ENCODE data around the gene TGFBR1.

TGFBR1 gene

DNA sequence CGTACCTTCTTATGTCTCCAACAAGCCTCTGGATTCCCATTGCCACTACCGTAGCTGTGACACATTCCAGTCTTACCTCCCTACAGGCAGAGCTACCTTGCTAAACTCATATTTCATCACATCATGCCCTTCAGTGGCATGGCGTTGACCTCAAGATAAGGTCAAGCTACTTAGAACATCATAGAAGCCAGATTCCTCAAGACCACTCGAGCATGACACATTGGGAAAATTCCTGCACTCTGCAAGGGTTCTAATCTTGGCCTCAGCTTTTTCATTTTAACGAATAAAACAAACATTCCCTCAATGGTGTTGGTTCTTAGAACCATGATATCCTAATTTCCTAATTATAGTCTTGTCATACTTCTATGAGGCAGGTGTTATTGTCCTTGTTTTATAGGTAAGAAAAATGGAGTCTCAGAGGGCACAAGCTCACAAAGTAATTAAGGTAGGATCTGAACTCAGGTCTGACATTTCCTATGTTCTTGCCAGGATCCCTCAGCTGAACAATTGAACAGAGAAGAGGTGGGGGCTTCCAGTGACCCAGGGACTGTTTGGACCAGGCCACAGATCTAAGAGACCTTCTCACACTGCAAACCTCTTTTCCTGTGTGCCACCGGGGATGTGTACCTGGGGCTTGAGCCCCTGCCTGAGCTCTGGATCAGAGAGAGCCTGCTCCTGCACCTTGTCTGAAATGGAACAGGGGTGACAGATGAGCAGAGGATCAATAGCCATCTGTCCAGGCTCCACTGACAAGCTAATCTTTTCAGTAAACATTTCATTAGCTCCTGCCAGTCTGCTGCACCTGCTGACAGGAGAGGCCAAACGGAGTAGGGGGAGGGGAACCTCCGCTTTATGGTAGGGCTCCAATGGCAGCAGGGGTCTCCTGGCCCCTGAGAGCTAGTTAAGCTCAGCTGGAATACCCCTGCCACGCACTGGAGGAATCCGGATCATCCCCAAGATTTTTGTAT lies 67.5 kb downstream of the TGFBR1 start:
- no peak for DNase-seq

DNA sequence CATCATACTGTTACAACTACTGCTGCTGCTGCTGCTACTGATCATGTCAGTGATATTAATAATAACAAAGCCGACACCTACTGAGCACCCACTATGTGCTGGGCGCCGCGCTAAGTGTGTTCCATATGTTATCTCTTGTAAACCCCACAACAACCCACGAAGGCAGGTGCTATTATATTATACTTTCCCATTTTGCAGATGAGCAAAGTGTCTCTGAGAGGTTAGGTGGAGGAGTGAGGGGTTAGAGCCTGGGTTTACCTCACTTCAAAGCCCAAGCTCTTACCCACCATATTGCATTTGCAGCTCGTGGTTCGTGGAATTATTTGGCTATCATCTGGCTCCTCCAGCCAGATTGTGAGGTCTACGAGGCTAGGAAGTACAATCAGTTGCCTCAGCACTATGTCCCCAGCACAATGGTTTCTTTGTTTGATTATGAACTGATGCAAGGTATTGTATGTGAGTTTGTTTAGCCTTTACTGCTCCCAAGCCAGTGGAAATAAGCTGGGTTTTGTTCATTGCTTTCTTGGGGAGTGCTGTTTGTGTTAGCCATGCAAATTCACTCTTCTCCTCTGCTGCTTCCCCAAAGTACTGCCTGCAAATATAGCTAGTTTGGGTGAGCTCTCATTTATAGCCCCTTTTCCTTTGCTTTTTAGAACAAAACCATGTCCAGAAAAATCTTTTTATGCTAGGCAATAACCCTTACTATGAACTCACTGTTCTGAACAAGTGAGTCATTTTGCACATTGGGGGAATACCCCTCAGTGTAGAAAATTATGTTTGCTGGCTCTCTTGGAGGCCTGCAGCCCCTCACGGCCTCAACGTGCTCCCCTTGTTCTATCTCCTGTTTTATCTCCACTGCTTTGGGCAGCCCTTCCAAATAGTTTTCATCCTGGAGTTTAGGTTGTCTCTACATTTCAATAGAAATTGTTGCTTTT lies 68.9 kb downstream of the TGFBR1 start:
- no peak for DNase-seq

DNA sequence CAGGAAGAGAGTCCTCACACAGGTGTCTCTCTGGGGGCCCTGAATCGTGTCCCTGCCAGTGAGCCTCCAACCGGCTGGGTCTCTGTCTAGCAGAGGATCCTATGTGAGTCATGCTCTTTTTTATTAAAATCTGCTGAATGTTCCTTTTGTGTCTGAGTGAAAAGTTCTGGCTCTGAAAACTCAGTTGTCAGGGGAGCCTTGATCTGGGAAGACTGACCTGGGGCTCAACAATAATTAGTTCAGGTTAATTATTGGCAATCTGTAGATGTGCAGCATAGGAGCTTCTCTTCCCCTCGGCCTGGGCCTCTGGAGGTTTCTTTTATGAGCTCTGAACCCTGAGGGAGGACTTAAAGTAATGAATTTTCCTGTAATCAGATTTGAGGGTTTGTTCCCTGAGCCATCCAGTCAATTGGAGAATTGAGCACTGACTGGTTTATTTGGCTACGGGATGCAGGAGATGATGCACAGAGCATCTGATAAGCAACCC lies 71.7 kb downstream of the TGFBR1 start:
- no peak for DNase-seq

DNA sequence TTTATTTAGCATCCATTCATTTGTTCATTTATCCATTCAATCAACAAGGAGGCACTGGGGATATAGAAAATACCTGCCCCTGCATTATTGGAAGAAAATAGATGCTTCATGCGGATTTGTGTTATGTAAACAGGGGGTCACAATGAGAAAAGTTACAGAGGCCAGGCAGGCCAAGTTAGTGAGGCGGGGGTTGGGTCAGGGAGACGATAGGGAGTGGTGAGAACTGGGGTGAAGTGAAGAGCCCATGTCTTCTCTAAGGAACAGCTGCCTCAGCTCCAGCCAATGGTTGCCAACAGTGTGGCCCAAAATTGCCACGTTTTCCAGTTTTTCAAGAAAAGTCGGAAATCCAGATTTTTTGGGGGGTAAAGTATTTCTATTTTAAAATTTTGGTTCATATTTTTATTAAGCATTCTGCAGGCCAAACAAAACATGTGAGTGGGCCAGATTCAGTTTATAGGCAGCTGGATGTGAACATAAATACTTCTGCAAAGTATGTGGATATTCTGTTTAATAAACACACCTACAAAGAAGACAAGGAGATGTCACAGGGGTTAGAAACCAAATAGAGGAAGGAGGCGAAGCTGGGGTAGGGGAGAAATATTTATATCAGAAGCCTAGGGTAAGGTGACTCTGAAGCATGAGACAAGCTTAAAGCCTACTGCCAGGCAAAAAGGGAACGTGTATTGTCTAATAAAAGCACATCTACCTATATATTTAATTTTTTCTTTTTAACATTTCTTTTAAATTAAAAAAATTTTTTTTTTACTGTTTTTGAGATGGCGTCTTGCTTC lies 72.9 kb downstream of the TGFBR1 start:
- no peak for DNase-seq

DNA sequence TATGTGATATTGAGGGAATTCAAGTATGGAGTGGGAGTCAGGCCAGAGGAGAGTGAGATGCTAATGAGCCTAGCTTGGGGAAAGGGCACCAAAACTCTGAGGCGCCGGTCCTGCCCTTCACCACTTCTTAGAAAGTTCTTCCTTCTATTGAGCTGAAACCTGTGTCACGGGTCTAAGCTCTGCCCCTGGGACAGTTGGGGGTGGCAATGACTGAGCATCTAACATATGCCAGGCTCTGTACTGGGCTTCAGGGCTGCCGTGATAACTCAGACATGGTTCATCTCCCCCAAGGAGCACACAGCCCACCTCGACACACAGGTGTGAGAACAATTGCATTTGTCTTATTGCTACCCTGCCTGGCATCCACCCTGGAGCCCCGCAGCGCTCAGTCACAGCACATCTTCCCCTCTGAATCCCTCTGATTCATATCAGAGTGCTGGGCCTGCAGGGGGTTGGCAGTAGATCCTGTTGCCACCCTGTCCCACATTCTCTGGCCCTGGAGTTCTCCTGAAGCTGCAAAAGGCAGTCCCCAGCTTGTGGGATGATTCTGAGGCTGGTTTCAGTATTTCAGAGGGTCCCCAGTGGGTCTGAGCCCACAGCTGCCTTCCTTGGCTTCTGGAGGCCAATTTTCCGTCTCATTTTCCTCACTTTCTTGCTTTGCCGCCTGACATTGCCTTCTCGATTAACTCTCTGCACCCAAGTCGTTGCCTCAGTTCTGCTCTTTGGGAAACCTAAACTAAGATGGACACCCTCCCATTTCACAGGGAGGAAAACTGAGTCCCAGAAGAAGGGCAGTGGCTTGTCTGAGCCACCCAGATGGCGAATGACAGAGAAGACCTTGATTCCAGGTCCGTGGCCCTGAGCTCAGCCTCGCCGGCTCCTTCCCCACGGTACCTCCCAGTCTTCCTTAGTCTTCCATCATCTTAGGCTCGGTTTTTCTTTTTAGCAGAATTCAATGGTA lies 74.3 kb downstream of the TGFBR1 start:
- DNase-seq, result no peak

DNA sequence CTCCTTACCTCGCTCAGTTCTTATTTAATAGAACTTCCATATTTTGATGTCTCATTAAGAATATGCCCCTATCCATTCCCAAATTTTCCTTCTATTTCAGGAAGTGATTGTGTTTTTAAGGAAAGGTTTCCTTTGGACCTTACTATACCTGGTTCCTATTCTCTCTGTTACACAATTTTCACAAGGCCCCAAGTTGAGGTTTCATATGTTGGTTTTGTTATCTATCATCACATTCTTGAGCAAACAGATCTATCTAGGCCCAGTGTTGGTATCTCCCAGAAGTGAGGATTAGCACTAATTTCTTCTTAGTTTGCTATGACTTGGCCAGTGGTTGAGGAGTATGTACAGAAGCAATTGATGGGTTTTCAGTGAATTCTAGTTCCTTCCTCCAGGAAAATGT lies 75.3 kb downstream of the TGFBR1 start:
- no peak for DNase-seq

DNA sequence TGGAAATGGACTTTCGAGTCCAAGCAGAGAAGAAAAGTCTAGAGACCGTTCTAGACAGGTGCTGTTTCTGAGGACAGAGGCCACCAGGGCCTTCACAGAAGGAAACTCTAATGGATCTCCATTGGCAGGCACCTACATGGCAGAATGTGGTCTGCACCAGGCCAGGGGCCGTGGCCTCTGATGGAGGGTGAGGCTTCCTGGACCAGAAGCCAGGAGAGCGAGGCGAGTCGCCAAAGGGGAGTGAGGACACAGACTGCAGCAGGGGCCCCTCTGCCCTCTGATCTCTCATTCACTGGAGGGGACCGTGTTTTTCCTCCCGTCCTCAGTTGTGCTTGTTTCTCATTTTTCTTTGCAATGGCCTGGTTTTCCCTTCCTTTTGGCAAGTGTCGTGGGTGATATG lies 75.7 kb downstream of the TGFBR1 start:
- no peak for DNase-seq

DNA sequence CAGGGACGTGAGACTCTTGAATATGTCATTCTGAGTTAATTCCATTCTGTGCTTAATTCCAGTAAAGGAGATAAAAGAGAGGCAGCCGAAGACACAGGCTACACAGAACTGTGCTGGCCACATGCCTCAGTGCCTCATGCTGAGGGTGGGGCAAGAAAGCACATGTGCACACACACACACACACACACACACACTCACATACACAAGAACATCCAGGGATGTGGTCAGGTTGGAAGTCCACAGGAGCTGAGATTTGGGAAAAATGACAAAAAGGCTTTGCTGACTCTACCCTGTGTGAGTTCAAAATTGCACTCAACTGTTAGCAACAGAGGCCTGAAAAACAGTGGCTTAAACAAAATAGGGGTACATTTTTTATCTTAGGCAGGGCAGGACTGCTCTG lies 76.3 kb downstream of the TGFBR1 start:
- DNase-seq, result no peak

DNA sequence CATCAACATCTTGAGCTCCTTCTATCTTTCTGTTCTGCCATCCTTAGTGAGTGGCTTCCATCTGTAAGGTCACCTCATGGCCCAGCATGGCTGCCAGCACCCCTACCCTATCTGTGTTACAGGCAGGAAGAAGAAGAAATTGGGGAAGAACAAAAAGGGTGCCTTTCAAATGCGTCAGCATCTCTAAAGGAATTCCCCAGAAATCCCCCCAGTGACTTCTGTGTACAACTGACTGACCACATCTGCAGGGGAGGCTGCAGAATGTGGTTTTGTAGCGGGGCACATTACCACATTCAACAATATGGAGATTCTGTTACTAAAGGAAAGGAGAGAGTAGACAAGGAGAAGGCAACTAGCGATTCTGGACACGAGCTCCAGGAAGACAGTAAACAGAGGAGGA lies 76.7 kb downstream of the TGFBR1 start:
- DNase-seq, result no peak

DNA sequence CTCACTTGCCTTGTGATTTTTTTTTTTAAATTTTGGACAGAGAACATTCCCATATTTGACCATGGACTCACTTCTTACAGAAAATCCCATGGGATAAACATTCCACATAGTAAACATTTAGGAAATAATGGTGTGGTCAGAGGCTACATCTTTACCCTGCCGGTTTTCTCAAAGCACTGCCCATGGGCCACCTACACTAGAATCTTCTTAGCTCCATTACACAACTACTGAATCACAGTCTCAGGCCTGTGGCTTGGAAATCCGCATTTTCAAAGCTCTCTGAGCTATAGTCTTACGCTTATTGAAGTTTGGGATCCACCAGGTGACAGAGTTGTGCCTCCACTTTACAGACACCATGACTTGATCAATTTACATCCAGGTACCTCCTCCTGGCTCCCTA lies 77.4 kb downstream of the TGFBR1 start:
- no peak for DNase-seq

DNA sequence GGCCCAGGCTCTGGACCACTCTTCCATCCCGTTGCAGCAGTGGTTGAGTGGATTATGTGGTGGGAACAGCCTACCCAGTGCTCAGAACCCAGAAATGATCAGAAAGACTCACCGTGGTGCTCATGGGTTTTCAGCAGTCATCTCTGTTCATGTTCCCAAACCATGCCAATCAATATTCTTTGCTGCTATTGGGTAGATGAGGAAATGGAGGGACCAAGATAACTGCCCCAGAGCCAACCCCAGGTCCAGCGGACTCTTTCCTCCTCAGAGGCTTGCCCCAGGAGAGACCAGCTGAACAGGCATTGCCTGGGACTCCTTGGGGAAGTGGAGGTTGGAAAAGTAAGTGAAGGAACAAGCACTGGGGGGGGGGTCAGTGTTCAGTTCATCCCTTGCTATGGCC lies 78.7 kb downstream of the TGFBR1 start:
- DNase-seq, result no peak

DNA sequence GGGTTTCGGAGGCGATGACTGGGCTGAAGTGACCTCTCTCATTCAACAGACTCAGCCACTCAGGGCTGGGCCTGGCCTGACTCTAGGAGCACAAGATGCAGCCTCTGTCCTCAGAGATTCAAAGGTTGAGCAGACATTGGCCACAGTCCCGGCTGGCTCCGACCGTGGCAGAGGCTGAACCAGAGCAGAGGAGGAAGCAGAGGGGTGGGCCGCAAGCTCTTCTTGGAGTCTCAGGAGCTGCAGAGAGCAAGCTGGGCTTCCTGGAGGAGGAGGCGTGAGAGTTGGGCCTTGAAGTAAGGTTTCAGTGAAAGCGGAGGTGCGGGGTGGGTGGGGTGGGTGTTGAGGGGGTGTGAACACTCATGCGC lies 79.2 kb downstream of the TGFBR1 start:
- DNase-seq, result no peak

DNA sequence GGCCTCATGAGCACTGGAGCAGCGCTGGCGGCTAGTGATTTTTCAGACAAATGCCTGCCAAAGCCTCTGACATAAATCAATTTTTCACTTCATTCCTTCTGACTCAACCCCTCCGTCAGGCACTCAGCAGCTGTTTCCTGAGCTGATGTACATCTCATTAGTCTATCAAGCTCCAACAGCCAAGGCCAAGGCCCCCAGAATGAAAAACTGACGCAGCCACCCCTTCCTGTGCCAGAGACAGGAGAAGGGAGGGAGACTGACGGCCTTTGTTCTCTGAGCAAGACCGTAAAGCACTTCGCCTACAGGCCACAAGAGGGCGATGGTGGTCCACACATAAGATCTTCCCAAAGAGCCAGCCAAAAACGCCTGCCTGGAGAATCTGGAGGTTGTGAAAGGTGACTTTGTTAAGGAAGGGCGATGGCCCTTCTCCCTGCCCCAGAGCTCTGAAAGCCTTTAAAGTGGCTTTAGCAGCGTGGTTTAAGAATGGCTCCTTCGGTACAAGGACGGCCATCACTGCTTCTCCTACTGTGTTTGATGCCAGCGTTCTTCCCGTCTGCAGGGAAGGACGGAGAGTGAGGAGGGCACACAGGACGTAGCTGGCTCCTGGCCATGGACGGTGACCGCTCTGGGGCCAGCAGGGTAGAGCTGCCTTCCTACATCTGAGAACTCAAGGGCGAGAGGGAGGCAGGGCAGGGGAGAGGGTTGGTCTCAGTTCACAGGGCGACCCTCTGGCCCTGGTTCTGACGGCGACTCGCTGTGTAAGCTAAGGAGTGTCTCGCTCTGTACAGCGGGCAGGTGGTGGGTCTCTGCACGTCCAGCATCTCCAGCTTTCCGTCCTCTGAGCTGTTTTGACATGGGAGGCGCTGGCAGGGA lies 79.8 kb downstream of the TGFBR1 start:
- peak; percentile 71 for DNase-seq

DNA sequence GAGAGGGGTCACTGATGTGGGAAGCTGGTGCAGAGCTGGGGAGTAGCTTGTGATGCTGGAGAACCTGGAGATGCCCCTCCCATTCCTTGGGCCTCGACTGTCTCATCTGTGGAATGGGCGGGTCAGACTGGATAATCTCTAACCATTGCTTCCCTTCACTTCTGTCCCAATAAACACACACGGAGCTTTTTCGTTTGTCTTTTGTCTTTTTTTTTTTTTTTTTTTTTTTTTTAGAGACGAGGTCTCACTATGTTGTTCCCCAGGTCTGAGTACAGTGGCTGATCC lies 80.4 kb downstream of the TGFBR1 start:
- DNase-seq, result no peak

DNA sequence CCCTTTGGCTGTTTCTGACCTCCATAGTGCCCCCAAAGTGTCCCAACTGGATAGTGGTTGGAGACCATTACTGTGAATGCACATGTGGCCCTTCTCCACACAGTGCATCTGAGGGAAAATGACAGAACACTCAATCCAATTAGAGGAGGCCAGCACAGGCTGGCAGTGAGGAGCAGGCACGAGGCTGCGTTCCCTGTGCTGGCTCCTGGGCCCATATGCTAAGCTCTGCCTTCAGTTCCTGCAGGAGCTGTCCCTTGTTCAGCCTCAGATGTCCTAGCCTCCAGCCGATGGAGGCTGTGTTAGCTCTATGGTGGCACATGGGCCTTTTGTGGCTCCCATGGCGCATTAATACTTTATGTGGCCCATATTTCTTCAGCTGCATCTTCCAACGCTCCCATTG lies 81.0 kb downstream of the TGFBR1 start:
- DNase-seq, result no peak

DNA sequence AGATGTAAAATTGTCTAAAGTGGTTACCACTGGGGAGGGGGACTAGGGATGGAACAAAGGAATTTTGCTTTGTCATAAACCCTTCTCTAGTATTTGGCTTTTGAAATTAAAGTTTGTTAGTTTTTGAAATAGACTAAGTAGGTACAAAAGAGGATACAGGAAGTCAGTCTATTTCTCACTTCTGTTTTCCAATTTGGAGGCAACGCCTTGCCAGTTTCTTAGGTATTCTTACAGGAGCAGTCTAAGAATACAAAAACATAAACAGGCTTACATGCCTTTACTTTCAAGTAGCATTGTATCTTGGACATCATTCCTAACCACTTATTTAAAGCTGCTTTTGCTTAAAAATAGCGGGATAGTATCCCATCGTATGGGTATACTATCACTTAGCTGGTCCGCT lies 82.4 kb downstream of the TGFBR1 start:
- no peak for DNase-seq

DNA sequence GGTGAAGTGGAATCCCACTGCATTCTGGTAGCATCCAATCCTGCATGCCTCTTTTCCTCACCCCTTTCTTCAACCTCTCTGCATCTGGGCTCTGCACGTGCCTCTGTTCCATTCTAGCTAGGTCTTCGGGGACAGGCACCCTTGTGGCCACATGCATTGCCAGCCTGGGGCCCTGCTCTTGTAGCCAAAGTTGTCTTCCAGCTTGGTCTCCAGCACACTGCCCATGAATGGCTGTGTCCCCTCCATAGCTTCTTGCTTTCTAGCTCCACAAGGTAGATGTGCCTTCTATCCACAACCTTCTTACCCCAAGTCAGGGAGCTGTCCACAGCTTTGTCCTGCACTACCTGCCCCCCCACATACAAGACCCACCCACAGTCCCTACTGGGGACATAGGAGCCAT lies 84.3 kb downstream of the TGFBR1 start:
- no peak for DNase-seq

DNA sequence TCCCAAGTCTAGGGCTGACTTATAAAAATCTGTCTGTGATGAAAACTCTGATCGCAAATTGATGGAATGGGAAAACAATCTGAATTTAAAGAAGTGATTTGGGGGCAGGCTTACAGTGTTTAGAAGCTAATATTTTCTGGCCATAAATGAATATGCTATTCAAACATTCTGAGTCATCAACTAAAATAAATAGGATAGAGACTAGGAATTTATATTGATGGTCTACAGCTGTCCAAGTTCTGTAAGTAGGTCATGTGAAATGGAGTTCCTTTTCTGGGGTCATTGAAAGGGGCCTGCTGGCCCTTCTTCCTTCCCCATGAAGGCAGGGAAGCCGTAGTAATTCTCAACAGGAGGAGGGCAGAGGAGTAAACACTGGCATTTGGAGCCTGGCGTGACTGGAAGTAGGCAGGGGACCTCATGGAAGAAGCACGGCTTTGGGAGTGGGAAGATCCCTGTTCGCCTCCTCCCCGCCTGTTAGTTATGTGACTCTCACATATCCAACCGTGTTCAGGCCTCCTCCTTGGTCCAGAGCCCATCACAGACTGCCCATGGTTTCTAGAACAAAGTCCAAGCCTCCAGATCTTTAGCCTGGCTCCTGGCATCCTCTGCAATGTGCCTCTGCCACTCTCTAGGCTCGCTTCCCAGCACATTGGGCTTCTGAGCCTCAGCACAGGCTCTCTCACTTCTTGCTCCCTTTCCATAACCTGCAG lies 85.1 kb downstream of the TGFBR1 start:
- DNase-seq, result no peak

DNA sequence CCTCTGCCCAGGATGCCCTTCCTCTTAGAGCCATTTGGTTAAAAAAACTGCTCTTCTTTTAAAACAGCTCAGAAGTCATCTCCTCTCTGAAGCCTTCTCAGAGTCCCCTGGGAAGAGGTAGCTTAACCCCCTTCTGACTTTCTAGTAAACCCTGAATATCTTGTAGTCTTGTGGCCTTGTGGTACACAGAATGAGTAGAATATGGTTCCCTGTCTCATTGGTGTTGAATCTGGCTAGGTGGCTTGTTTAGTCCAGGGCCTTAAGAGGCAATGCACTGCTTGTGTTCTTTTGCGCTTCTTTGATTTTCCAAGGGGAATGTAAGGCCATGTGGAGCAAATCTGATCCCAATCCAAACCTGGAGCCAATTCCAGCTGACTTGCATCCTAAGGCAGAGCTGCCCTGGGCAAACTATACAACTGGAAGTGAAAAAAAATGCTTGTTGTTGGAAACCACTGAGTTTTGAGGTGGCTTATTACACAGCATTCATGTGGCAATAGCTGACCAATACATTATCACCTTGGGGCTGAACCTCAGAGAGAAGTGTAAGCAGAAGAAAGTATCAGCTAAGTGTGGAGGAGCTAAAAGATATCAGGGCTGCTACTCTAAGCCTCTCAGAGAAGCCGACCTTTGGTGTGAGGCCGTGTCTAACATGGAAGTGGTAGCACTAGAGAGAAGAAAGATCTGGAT lies 85.8 kb downstream of the TGFBR1 start:
- no peak for DNase-seq

Measured in stimulated activated CD4-positive, alpha-beta T cell treated with anti-CD3 and anti-CD28 coated beads, Interleukin-4, amount 100 ng/mL, for 1 hour (primary cell).